Endodermal cell (in vitro differentiated cells): Measurements from ENCODE around the gene DYRK1A. TPM values are rescaled to one million over a fixed set of nuclear protein-coding genes. Genes with fewer than 3 reads are reported as not detected.

Source experiments
- DNase-seq: peaks from one replicate; pipeline ENCODE4 v3.0.0-alpha.2; 2017
- H3K27ac ChIP-seq: 2 replicates; pipeline ENCODE4 v1.5.1; 2013; ENCODE audit warnings: mild to moderate bottlenecking, low read depth, low read length, moderate library complexity
- H3K27me3 ChIP-seq: 2 replicates; pipeline ENCODE4 v1.6.1; 2013; ENCODE audit warnings: mild to moderate bottlenecking, low read length, moderate library complexity; ENCODE audit not compliant: insufficient read depth, control insufficient read depth, poor library complexity, severe bottlenecking
- H3K36me3 ChIP-seq: 2 replicates; pipeline ENCODE4 v1.7.0; 2013; ENCODE audit warnings: mild to moderate bottlenecking, low read length, moderate library complexity; ENCODE audit not compliant: control insufficient read depth, insufficient read depth
- H3K4me1 ChIP-seq: one replicate; pipeline ENCODE4 v1.7.0; 2013; ENCODE audit warnings: low read length; ENCODE audit not compliant: control insufficient read depth, insufficient read depth
- H3K4me3 ChIP-seq: 2 replicates; pipeline ENCODE4 v1.5.1; 2013; ENCODE audit warnings: mild to moderate bottlenecking, low read length, moderate library complexity
- H3K9ac ChIP-seq: 2 replicates; pipeline ENCODE4 v1.6.1; 2013; ENCODE audit warnings: mild to moderate bottlenecking, low read length, moderate library complexity; ENCODE audit not compliant: poor library complexity, severe bottlenecking; ENCODE audit errors: extremely low read depth
- H3K9me3 ChIP-seq: 2 replicates; pipeline ENCODE4 v1.6.1; 2013; ENCODE audit warnings: mild to moderate bottlenecking, low read length, moderate library complexity; ENCODE audit not compliant: control insufficient read depth
- H3K27ac Mint-ChIP-seq: 2 replicates; pipeline ENCODE4 v1.8.0; 2020; ENCODE audit warnings: mixed read lengths
- H3K27me3 Mint-ChIP-seq: 2 replicates; pipeline ENCODE4 v1.8.0; 2021; ENCODE audit warnings: mild to moderate bottlenecking, mixed read lengths; ENCODE audit not compliant: insufficient read depth
- H3K36me3 Mint-ChIP-seq: 2 replicates; pipeline ENCODE4 v1.8.0; 2020; ENCODE audit warnings: low read depth, mixed read lengths
- H3K4me1 Mint-ChIP-seq: 2 replicates; pipeline ENCODE4 v1.8.0; 2020; ENCODE audit warnings: mixed read lengths
- H3K4me3 Mint-ChIP-seq: 2 replicates; pipeline ENCODE4 v1.8.0; 2020; ENCODE audit warnings: mild to moderate bottlenecking, moderate library complexity, mixed read lengths
- H3K9me3 Mint-ChIP-seq: 2 replicates; pipeline ENCODE4 v1.8.0; 2020; ENCODE audit warnings: mild to moderate bottlenecking, mixed read lengths
- WGBS, 2 experiments: methylation state at CpG; one replicate each; pipeline versions ENCODE4 v1.1.5 to v1.1.7; 2013; ENCODE audit warnings: missing lambda C conversion rate in 2 of 2, mixed read lengths in 1 of 2; ENCODE audit not compliant: insufficient coverage in 1 of 2, insufficient read length in 1 of 2; 5-methylcytosine and 5-hydroxymethylcytosine counted together
- total RNA-seq, 2 donors: library from RNA; stranded (reverse); fragmentation: NEBNext Ultra II Directional in 1 of 2; extraction: Animal tissue kit (Norgen Biotek cat#: 25700) in 1 of 2; gene quantifications; 2 replicates in 1 of 2; 3 replicates in 1 of 2; pipeline ENCODE4 v1.2.1, GENCODE V29; 2021
- TF ChIP-seq, protein P1 (sequence below): fragments of 200-600 bp; sonication (generic); conservative IDR thresholded peaks from 2 replicates; pipeline ENCODE4 v1.5.0; 2021; ENCODE audit warnings: antibody characterized with exemption, mild to moderate bottlenecking

DYRK1A gene
- total RNA-seq, 2 donors from 2014 or later, result 73.9 to 75.2 TPM

DNA sequence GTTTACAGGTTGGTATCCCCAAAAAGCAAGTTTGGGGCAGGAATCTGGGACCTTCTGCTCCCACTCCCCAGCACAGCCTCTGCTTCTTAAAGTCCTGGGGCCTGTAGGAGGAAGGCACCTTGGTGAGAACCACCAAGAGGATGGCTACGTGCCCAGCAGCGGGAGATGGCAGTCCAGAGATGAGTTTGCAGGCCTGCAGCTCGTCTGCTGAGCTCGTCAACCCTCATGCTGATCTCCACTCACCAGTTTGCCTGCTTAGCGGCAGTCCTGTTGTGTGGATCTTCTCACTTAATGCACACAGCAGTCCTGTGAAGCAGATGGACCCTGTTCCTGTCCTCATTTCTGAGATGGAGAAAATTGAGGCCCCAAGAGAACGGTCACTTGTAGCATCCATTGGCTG lies 160.5 kb downstream of the DYRK1A start:
- H3K4me1 ChIP-seq, result peaks cover 13% of the 10 kb centered on the region
- Mint-ChIP-seq H3K9me3 (peaks cover 7% of the 10 kb centered on the region), H3K4me1 (peaks cover 22% of the 10 kb centered on the region), H3K4me3 (no peak overlapping the region), H3K36me3 (peaks cover 2% of the 10 kb centered on the region), H3K27ac (no peak overlapping the region), H3K27me3 (no peaks in the 10 kb centered on the region)
- no peak for DNase-seq
- H3K27ac ChIP-seq, result no peak overlapping the region
- no peaks in the 10 kb centered on the region for H3K9me3 ChIP-seq
- no peak overlapping the region for H3K9ac ChIP-seq
- TF ChIP-seq, protein P1, sequence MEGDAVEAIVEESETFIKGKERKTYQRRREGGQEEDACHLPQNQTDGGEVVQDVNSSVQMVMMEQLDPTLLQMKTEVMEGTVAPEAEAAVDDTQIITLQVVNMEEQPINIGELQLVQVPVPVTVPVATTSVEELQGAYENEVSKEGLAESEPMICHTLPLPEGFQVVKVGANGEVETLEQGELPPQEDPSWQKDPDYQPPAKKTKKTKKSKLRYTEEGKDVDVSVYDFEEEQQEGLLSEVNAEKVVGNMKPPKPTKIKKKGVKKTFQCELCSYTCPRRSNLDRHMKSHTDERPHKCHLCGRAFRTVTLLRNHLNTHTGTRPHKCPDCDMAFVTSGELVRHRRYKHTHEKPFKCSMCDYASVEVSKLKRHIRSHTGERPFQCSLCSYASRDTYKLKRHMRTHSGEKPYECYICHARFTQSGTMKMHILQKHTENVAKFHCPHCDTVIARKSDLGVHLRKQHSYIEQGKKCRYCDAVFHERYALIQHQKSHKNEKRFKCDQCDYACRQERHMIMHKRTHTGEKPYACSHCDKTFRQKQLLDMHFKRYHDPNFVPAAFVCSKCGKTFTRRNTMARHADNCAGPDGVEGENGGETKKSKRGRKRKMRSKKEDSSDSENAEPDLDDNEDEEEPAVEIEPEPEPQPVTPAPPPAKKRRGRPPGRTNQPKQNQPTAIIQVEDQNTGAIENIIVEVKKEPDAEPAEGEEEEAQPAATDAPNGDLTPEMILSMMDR, result no peak
- no peaks in the 10 kb centered on the region for H3K36me3 ChIP-seq
- 87 to 94% methylated on average over 5 to 6 of the region's 6 CpGs for WGBS, 2 experiments
- no peak overlapping the region for H3K4me3 ChIP-seq
- no peaks in the 10 kb centered on the region for H3K27me3 ChIP-seq

DNA sequence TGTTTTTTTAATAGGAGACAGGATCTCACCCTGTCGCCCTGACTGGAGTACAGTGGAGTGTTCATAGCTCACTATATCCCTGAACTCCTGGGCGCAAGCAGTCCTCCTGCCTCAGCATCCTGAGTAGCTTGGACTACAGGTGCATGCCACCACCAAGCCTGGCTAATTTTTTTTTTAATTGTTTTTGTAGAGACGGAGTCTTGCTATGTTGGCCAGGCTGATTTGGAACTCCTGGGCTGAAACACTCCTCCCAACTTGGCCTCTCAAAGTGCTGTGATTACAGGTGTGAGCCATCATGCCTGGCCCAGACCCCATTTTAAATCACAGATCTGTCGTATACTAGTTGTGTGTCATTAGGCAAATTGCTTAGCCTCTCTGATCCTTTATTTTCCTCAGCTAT lies 161.1 kb downstream of the DYRK1A start:
- H3K36me3 Mint-ChIP-seq, result peaks cover 2% of the 10 kb centered on the region
- H3K27me3 Mint-ChIP-seq, result no peaks in the 10 kb centered on the region
- Histone ChIP-seq H3K9ac (no peak overlapping the region), H3K4me3 (no peak overlapping the region), H3K36me3 (no peaks in the 10 kb centered on the region), H3K27ac (no peak overlapping the region), H3K4me1 (peaks cover 13% of the 10 kb centered on the region), H3K9me3 (no peaks in the 10 kb centered on the region), H3K27me3 (no peaks in the 10 kb centered on the region)
- peaks cover 23% of the 10 kb centered on the region for H3K4me1 Mint-ChIP-seq
- no peak for DNase-seq
- H3K27ac Mint-ChIP-seq, result no peak overlapping the region
- H3K9me3 Mint-ChIP-seq, result peaks cover 7% of the 10 kb centered on the region
- TF ChIP-seq, protein P1, result no peak
- no peak overlapping the region for H3K4me3 Mint-ChIP-seq
- 90 to 92% methylated on average over 3 to 4 of the region's 4 CpGs for WGBS, 2 experiments

GRCh38 chr21:37528150-37528937 lies 161.8 kb downstream of the DYRK1A start:
- Histone ChIP-seq H3K4me1 (peaks cover 13% of the 10 kb centered on the region), H3K9ac (no peak overlapping the region), H3K36me3 (no peaks in the 10 kb centered on the region), H3K9me3 (no peaks in the 10 kb centered on the region), H3K27ac (no peak overlapping the region), H3K27me3 (no peaks in the 10 kb centered on the region), H3K4me3 (no peak overlapping the region)
- H3K4me3 Mint-ChIP-seq, result no peak overlapping the region
- peaks cover 7% of the 10 kb centered on the region for H3K9me3 Mint-ChIP-seq
- no peak for DNase-seq
- TF ChIP-seq, protein P1, result peak; percentile 46
- H3K4me1 Mint-ChIP-seq, result peaks cover 23% of the 10 kb centered on the region
- H3K27me3 Mint-ChIP-seq, result no peaks in the 10 kb centered on the region
- H3K36me3 Mint-ChIP-seq, result peaks cover 2% of the 10 kb centered on the region
- 94 to 95% methylated on average over 11 to 12 of the region's 12 CpGs for WGBS, 2 experiments
- no peak overlapping the region for H3K27ac Mint-ChIP-seq
